ENCODE data around the gene MMP15.
"Not testable (repeated sequence)": the region's sequence is repeated elsewhere in the genome, so short reads cannot be mapped to it uniquely, and the experiment has no call there.

Gene MMP15

GRCh38 chr16:58025351-58026138 lies at the start of gene MMP15:
TSS of gene MMP15 (plus strand) at chr16:58025754. CDS start at chr16:58026351, 597 bp downstream.
- DNase-seq = no peak

GRCh38 chr16:57976331-57976796 lies 49.2 kb upstream of the MMP15 start:
- no peak for DNase-seq

- no peak for DNase-seq
These were observed 48.0 kb upstream of the MMP15 start for GRCh38 chr16:57977418-57978069.

DNA sequence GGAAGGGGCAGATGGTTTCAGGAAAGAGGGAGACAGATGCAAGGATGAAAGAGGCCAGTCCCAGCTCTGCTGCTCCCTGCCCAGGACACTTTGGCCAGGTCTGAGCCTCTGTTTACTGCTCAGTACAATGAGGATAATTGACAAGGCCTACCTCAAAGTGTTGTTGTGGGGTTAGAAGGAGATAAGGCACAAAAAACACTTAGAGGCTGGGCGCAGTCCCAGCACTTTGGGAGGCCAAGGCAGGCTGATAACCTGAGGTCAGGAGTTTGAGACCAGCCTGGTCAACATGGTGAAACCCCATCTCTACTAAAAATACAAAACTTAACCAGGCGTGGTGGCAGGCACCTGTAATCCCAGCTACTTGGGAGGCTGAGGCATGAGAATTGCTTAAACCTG lies 47.5 kb upstream of the MMP15 start:
- DNase-seq = not testable (repeated sequence)

- DNase-seq = no peak
These were observed 46.5 kb upstream of the MMP15 start for GRCh38 chr16:57979006-57979585.

GRCh38 chr16:57981636-57982035 lies 43.9 kb upstream of the MMP15 start:
- DNase-seq = no peak

- no peak for DNase-seq
These were observed 43.2 kb upstream of the MMP15 start for GRCh38 chr16:57982385-57982784.

GRCh38 chr16:57984443-57985203 lies 40.9 kb upstream of the MMP15 start:
- no peak for DNase-seq

GRCh38 chr16:57985204-57986181 lies 40.1 kb upstream of the MMP15 start:
- DNase-seq = no peak

DNA sequence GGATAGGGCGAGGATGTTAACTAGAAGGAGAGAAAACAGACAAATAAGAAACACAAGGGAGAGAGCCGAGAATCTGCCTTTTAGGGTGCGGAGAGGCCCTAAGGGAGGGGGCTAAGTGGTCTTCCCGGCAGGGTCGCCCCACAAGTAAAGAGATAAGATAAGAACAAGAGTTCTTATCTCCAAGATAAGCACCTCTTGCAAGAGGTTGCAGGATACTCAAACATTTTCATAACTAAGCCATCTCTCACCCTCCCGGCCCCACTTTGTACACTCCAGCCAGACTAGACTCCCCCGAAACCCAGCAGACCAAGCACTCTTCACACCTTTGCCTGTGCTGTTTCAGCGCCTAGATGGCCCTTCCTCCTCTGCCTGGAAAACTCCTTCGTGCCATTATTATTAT lies 39.4 kb upstream of the MMP15 start:
- no peak for DNase-seq

DNA sequence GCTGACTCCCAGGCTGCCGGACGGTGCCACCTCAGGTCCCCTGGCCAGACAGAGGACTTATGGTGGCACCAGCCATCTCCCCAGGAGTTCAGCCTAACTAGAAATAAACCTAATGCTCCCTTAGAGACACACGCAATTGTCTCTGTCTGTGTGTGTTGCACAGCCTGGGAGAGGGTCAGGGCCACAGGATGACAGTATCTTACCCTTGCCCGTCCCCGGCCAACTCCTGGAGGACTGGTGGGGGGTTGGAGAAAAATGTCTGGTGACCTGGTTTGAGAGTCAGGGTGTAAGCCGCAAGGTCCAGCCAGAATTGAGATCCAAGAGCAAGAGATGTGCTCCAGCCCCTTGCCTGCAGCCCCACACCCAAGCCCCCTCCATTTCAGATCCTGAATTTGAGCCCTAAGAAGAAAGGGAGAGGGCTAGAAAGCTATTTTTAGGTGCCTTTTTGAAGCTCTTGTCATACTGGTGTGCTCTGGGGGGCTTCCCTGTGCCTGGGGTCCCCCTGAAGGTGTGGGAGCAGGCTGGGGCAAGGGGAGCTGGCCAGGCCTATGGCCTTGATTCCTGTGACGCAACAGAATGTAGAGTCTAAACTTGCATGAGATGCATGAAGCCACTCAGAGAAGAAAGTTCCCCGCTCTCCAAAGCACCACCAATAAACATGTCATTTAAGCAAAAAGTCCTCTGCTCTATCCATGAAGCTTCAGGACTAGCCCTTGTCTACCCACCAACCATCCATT lies 37.9 kb upstream of the MMP15 start:
- no peak for DNase-seq

- no peak for DNase-seq
These were observed 36.6 kb upstream of the MMP15 start for GRCh38 chr16:57988929-57989328.

GRCh38 chr16:57991551-57992059 lies 33.9 kb upstream of the MMP15 start:
- DNase-seq = no peak

DNA sequence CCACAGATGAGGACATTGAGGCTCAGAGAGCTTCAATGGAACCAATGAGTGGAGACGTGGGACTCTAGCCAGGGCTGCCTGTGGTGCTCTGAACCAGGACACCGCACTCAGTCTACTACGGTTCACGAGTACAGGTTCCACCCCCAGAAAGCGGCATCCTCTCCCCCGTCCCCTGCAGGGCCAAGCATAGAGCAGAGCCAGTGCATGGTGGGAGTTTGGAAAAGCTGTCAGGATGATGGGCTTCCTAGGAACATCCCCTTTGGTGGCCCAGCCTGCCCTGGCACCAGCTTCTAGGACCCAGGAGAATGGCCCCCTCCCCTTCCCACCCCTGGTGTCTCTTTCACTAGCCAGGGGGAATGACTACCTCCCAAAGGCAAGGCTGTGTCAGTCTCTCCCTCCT lies 33.5 kb upstream of the MMP15 start:
- no peak for DNase-seq

- DNase-seq = no peak
These were observed 32.1 kb upstream of the MMP15 start for GRCh38 chr16:57993438-57993837.

- no peak for DNase-seq
These were observed 31.7 kb upstream of the MMP15 start for GRCh38 chr16:57993897-57994296.

DNA sequence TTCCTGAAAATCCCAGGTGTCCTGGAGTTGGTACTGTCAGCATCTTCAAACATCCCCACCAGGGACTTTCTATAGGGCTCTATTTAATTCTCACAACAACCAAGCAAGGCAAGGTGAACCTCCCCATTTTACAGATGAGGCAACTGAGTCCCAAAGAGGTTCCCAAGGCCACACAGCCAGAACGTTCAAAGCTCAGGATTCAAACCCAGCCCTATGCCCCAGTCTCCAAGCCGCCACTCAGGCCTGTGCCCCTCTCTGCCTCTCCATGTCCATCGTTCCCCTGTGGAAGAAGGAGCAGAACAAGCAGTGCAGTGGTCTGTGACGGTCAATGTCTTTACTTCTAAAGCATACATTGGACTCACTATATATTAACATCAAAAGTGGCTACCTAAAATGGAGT lies 31.2 kb upstream of the MMP15 start:
- DNase-seq = no peak

GRCh38 chr16:57994778-57995177 lies 30.8 kb upstream of the MMP15 start:
- DNase-seq = no peak

- no peak for DNase-seq
These were observed 29.7 kb upstream of the MMP15 start for GRCh38 chr16:57995721-57996405.

DNA sequence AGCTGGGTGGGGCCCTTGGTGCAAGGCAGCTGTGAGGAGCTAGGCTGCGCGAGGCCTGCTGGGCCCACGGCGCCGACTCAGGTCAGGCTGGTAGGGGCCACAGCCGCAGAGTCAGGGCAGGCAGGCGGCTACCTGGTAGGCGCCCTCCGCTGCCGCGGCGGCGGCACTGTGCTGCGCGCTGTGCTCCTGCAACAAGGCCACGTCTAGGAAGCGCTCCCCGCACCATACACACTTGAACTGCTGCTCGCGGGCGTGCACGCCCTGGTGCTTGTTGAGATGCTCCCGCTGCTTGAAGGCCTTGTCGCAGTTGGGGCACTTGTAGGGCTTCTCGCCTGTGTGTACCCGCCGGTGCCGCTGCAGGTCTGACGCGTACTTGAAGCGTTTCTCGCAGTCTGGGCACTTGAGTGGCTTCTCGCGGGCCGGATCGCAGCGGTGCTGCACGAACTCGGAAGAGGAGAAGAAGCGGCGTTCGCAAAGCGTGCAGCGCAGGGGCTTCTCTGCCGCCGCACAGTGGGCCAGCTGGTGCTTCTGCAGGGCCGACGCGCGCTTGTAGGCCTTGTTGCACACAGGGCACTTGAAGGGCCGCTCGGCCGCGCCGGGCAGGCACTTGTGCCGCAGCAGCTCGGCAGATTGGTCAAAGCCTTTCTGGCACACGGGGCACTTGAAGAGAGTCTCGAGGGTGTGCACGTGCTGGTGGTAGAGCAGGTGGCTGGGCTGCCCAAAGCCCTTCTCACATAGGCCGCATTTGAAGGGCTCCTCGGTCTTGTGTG lies 29.0 kb upstream of the MMP15 start:
- DNase-seq = no peak
